GM19240 (cell line): Measurements from ENCODE around the gene ERMARD.

Source experiments
- DNase-seq: peaks from one replicate; pipeline ENCODE4 v3.0.0; 2011; ENCODE audit warnings: low spot score; ENCODE audit not compliant: insufficient read length

Gene ERMARD

DNA sequence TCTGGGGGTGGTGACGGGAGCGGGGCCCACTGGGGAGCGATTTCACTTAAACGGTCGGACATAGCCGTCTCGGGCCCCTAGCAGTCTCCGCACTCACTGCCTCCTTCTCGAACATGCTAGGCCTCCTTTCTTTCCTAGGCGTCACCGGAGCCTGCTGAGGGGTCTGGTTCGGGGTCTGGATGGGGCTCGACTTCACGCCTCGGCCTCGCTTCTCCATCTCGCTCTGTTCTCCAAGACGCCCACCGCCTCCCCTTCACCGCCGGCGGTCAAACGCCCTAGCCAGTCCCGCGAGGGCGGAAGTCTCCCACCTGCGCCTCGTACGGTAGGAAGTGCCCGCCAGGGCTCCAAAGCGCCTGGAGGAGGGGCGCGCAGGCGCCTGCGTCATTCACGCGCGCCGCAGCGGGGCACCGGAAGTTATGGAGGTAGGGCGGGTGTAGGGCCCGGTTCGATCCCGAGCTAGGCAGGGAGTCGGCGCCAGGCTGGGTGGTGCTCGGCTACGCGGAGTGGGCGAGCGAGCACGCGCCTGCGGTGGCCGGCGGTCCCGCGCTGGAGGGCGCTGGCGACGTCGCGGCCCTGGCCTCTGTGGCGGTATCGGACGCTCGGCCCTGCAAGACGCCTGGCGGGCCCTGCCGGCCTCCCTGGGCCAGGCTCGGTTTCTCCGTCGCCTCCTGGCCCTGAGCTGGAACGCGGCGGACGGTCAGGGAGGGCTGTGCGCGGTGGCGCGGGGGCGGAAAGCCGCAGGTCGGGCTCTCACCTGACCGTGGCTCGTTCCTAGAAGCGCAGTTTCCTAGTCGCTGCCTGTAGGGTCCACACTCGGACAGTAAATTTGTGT lies at the start of gene ERMARD, which contains the start of gene DYNLT2:
TSS of gene ERMARD (plus strand) at position 381 of the 832 bp plus-strand sequence. CDS start at position 417, 36 bp downstream.
TSS of gene DYNLT2 (minus strand) at position 331 of the 832 bp plus-strand sequence. CDS start at position 217, 114 bp downstream.
- DNase-seq = peak; percentile 81

- DNase-seq = peak; percentile 82
Observed at GRCh38 chr6:169701954-169702839, 49.2 kb upstream of the ERMARD start, which contains the start of the genes C6orf120 and WDR27. C6orf120 (plus strand) TSS chr6:169702126; CDS start chr6:169702460, 334 bp downstream. WDR27 (minus strand) TSS chr6:169702029; CDS start chr6:169689005, 13,024 bp downstream.

- no peak for DNase-seq
Observed at GRCh38 chr6:169702840-169703246, 48.6 kb upstream of the ERMARD start.

DNA sequence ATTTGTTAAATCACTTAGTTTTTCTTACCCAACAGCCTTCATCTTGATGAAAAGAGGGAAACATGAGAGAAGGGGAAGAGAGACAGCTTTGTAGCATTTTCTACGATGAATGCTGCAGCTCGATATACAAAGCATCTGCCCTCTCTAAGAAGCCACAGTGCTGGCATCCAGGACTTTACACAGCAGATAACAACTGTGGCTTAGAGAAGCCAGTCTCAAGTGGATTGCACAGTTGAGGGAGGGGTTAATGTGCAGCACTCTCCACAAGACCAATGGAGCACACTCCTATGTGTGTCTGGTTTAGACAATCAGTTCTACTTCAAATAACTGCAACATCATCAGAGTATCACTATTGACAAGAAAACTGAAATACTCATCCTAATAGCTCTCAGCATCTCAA lies 43.6 kb upstream of the ERMARD start:
- DNase-seq = no peak

GRCh38 chr6:169709293-169709692 lies 42.1 kb upstream of the ERMARD start:
- no peak for DNase-seq

GRCh38 chr6:169710009-169710408 lies 41.4 kb upstream of the ERMARD start:
- DNase-seq = no peak

DNA sequence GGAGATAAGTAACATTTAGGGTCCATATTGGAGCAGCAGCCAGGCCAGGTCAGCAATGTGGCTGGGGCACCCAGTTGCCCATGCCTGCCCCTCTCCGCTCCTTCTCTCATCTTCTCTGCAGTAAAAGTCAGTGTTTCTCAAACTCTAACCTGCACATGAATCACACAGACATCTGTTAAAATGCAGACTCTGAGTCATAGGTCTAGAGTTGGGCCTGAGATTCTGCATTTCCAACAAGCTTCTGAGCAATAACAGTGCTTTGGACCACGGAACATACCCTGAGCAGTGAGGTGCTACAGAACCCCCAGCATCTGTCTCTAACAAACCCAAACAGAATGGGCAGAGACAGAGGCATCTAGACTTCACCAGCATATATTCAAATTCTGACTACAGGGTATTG lies 37.2 kb upstream of the ERMARD start:
- no peak for DNase-seq

DNA sequence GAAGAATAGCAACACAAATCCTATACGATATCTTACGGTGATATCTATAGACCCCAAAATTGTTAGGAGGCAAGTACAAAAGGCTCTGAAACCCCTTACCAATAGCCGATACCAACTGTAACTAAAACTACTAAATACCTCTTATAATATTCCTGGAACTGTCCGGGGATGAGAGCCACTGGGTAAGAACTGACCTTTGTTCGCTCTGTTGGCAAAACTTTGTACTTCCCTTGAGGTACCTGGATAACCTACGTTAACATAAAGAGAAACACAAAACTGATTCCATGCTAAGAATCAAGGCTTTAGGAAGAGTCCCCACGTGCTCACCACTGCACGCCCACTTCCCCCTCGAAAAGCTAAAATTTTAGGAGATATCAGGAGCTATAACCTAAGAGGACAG lies 36.8 kb upstream of the ERMARD start:
- DNase-seq = no peak

DNA sequence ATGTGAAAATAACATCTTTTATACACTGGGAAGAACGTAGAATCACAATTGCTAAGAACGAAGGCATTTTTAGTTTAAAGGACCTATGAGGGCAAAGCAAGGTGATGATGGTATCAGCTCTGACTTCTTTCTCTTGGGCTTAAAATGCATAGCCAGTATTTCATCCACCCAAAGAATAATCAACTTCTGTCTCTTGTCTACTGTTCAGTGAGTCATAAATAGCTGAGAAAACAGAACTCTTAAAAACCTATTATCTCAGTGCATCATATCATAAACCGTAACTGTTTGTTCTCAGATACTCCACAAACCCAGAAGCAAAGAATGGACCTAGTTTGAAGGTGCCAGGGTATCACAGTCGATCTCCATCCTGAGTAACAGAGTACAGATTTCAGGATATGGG lies 32.3 kb upstream of the ERMARD start:
- no peak for DNase-seq

GRCh38 chr6:169720207-169720855 lies 31.1 kb upstream of the ERMARD start:
- DNase-seq = no peak

- peak; percentile 4 for DNase-seq
Observed at GRCh38 chr6:169722362-169723199, 28.8 kb upstream of the ERMARD start.

- DNase-seq = peak; percentile 47
Observed at GRCh38 chr6:169723200-169723909, 28.1 kb upstream of the ERMARD start.

GRCh38 chr6:169723991-169724493 lies 27.4 kb upstream of the ERMARD start:
- peak; percentile 23 for DNase-seq

GRCh38 chr6:169724494-169725124 lies 26.8 kb upstream of the ERMARD start, which contains the start of gene PHF10:
PHF10 (minus strand) TSS chr6:169724500; CDS start chr6:169723931, 569 bp downstream.
- peak; percentile 46 for DNase-seq

DNA sequence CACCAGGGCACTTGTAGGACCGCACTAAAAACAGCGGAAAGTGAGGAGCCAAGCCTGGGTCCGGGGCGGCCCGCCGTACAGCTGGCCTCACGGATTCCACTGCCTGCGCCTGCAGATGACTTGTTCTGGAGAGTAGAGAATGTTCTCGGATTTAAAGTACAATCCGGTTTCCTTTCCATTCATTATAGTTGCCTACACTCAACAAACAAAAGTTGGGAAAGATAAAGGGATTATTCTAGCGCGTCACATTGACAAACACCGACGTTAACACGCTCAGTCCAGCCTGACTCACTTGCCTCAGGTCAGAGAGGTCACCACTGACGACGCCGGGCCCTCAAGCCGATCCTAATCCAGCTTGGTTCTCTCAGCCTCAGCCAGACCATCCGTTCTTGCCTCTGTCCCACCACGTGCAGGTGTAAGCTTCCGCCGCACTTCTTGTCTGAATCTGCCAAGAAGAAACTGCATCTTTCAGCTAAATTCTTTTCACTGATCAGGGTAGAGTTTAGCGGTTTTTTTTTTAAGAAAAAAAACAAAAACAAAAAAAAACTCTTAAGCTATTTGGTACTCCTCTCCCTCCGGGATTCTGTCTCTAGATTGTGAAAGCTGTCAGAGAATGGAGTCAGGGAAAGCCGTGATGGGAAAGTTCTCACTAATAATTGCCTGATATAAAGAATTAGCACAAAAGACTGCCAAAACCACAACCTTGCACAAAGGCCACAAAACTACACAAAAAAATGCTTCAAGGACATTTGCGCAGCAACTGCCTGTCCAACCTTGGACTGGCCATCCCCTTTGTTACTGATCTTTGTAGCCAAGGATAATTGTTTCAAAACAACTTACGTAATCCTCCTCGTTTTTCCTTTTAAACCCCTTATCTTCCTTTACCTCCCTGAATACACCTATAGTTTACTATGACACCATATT lies 26.0 kb upstream of the ERMARD start:
- no peak for DNase-seq

- DNase-seq = no peak
Observed at GRCh38 chr6:169726049-169726400, 25.4 kb upstream of the ERMARD start.

DNA sequence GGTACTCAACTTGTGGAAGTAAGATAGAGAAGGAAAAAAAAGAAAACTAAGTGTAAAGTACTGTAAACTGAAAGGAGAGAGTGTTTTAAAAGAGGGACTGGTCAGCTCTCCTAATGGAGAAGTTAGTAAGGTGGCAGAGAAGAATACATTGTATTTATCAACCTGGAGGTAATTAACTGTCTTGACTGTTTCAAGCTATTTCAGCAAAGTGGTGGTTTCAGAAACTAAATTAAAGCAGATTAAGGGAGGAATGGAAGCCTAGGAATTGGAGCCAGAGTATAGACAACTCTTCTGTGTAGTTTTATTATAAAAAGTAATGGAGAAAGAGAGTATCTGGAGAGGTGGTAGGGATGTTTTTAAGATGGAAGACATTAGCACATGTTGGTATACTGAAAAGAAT lies 24.5 kb upstream of the ERMARD start:
- no peak for DNase-seq

GRCh38 chr6:169729961-169730360 lies 21.5 kb upstream of the ERMARD start:
- no peak for DNase-seq
